DND-41 (cell line): ENCODE results near the gene PLEKHA7.

Source experiments
- CTCF ChIP-seq: IDR thresholded peaks from 2 replicates; pipeline ENCODE4 v1.5.1; 2012; ENCODE audit warnings: borderline replicate concordance, low read length, moderate library complexity, mild to moderate bottlenecking; ENCODE audit not compliant: poor library complexity, severe bottlenecking; ENCODE audit errors: extremely low read depth
- EZH2 ChIP-seq: IDR thresholded peaks from 3 replicates; pipeline ENCODE4 v1.6.1; 2012; ENCODE audit warnings: borderline replicate concordance, low read depth, mild to moderate bottlenecking, moderate library complexity, low read length, inconsistent platforms; ENCODE audit not compliant: severe bottlenecking

GRCh38 chr11:16776711-16777612 is 237.3 kb downstream of the PLEKHA7 start:
- no peak for TF ChIP-seq CTCF
- TF ChIP-seq EZH2 = no peak
